Keratinocyte (primary cell): Measurements from ENCODE around the gene SLC44A5. TPM values are rescaled to one million over a fixed set of nuclear protein-coding genes. Genes with fewer than 3 reads are reported as not detected.
"Not testable (repeated sequence)": the region's sequence is repeated elsewhere in the genome, so short reads cannot be mapped to it uniquely, and the experiment has no call there.

Experiments
- DNase-seq: peaks from one replicate; pipeline ENCODE4 v3.0.0-alpha.2; 2011; ENCODE audit warnings: low read depth, missing footprints, low spot score
- FAIRE-seq: peaks from 2 replicates; lab custom pipeline; 2011; peaks lifted over from hg19 to GRCh38; lab: Jason Lieb, UNC
- H2AFZ ChIP-seq: 2 replicates; pipeline ENCODE4 v1.6.0; 2012; ENCODE audit warnings: low read length, control low read depth, inconsistent platforms; ENCODE audit not compliant: control insufficient read depth
- H3K27ac ChIP-seq: 2 replicates; pipeline ENCODE4 v1.5.1; 2011; ENCODE audit warnings: low read length; ENCODE audit not compliant: control insufficient read depth, insufficient read depth
- H3K27me3 ChIP-seq: 3 replicates; pipeline ENCODE4 v1.6.0; 2011; ENCODE audit warnings: low read length; ENCODE audit not compliant: control insufficient read depth, insufficient read depth; ENCODE audit errors: extremely low read depth
- H3K36me3 ChIP-seq, 2 experiments: 2 replicates in 1 of 2; 3 replicates in 1 of 2; pipeline ENCODE4 v1.5.1; 2011; ENCODE audit warnings: low read length in 2 of 2, mild to moderate bottlenecking in 1 of 2; ENCODE audit not compliant: control insufficient read depth in 2 of 2, insufficient read depth in 2 of 2; ENCODE audit errors: extremely low read depth in 1 of 2
- H3K4me1 ChIP-seq: 3 replicates; pipeline ENCODE4 v1.5.1; 2011; ENCODE audit warnings: low read length; ENCODE audit not compliant: control insufficient read depth, insufficient read depth; ENCODE audit errors: extremely low read depth
- H3K4me2 ChIP-seq: 3 replicates; pipeline ENCODE4 v1.6.0; 2011; ENCODE audit warnings: low read depth, low read length; ENCODE audit not compliant: control insufficient read depth, insufficient read depth; ENCODE audit errors: extremely low read depth
- H3K4me3 ChIP-seq, 3 experiments: fragments of 200-600 bp in 1 of 3; sonication (generic) in 1 of 3; 2 replicates in 2 of 3; 3 replicates in 1 of 3; pipeline ENCODE4 v1.5.1; 2011 to 2016; ENCODE audit warnings: low read length in 3 of 3, mild to moderate bottlenecking in 3 of 3, control low read depth in 2 of 3, inconsistent platforms in 1 of 3, low read depth in 1 of 3, mixed read lengths in 1 of 3, mixed run types in 1 of 3, moderate library complexity in 1 of 3; ENCODE audit not compliant: control insufficient read depth in 2 of 3, insufficient read depth in 2 of 3; ENCODE audit errors: extremely low read depth in 1 of 3
- H3K79me2 ChIP-seq: 2 replicates; pipeline ENCODE4 v1.6.0; 2012; ENCODE audit warnings: low read length; ENCODE audit not compliant: control insufficient read depth, insufficient read depth
- H3K9ac ChIP-seq: 3 replicates; pipeline ENCODE4 v1.6.0; 2011; ENCODE audit warnings: low read length; ENCODE audit not compliant: control insufficient read depth, insufficient read depth; ENCODE audit errors: extremely low read depth
- H3K9me1 ChIP-seq: 3 replicates; pipeline ENCODE4 v1.6.0; 2011; ENCODE audit warnings: low read length; ENCODE audit not compliant: control insufficient read depth, insufficient read depth; ENCODE audit errors: extremely low read depth
- H3K9me3 ChIP-seq: 2 replicates; pipeline ENCODE4 v1.5.1; 2012; ENCODE audit warnings: low read depth, low read length; ENCODE audit not compliant: control insufficient read depth
- H4K20me1 ChIP-seq: 3 replicates; pipeline ENCODE4 v1.6.0; 2011; ENCODE audit warnings: low read length; ENCODE audit not compliant: control insufficient read depth, insufficient read depth; ENCODE audit errors: extremely low read depth
- CTCF ChIP-seq, 3 experiments: IDR thresholded peaks in 1 of 3; conservative IDR thresholded peaks in 1 of 3; optimal IDR thresholded peaks in 1 of 3; 2 replicates in 2 of 3; 3 replicates in 1 of 3; pipeline versions ENCODE3 to v1.5.1; 2011; ENCODE audit warnings: low read length in 3 of 3, mild to moderate bottlenecking in 3 of 3, moderate library complexity in 2 of 3, control low read depth in 1 of 3, inconsistent platforms in 1 of 3; ENCODE audit not compliant: insufficient read depth in 2 of 3; ENCODE audit errors: extremely low read depth in 1 of 3
- EZH2 ChIP-seq: IDR thresholded peaks from one replicate; pipeline ENCODE4 v1.6.1; 2012; ENCODE audit warnings: inconsistent platforms, mild to moderate bottlenecking, low read length, moderate library complexity
- dilution Hi-C: fragments of 300-500 bp; cut with MboI; formaldehyde crosslinking; loops from one replicate; pipeline ENCODE4 v1.7.0; 2020; ENCODE audit warnings: low sequenced_read_pairs; ENCODE audit not compliant: extremely low pct_ligation_motif_present
- polyA plus RNA-seq, 5 experiments: library from polyadenylated mRNA; depleted of rRNA in 3 of 5; stranded (reverse) in 3 of 5; stranded (forward) in 1 of 5; unstranded in 1 of 5; fragments of >200 nt; gene quantifications; 1 replicate in 1 of 5; 2 replicates in 3 of 5; 3 replicates in 1 of 5; pipeline versions ENCODE4 v1.2.1 to v1.2.3, GENCODE V29; 2011 to 2012; ENCODE audit warnings: missing spikeins in 2 of 5, low read depth in 1 of 5, low replicate concordance in 1 of 5

SLC44A5 gene
- polyA plus RNA-seq, 1 donor (not counting 4 experiments of a cell fraction or from before 2014, with no cell fraction given), result 0.72 TPM

- Histone ChIP-seq H3K36me3 (no peaks in the 10 kb centered on the region), H3K9ac (no peak overlapping the region), H3K27me3 (no peaks in the 10 kb centered on the region), H3K9me3 (no peaks in the 10 kb centered on the region), H3K27ac (no peak overlapping the region), H3K4me3 (no peak overlapping the region), H3K4me2 (no peak overlapping the region), H4K20me1 (no peaks in the 10 kb centered on the region), H3K79me2 (no peaks in the 10 kb centered on the region), H2AFZ (no peak overlapping the region), H3K4me1 (no peaks in the 10 kb centered on the region), H3K9me1 (no peaks in the 10 kb centered on the region)
- FAIRE-seq (no peak), DNase-seq (no peak)
- dilution Hi-C loops, result loop anchor here (25.0 kb wide), 1 partner anchor 411 kb away; no protein-coding TSS in a partner anchor
- no peak for TF ChIP-seq EZH2
- no peak for TF ChIP-seq CTCF (optimal IDR thresholded peaks at IDR 0.05 in 1 of 3, IDR thresholded peaks at IDR 0.05 in 1 of 3, conservative IDR thresholded peaks at IDR 0.05 in 1 of 3; ENCODE audit: extremely low read depth in 1 of 3, insufficient read depth in 2 of 3, low read length in 3 of 3)
These were observed 412.8 kb downstream of the SLC44A5 start for GRCh38 chr1:75198163-75198562.

GRCh38 chr1:75188892-75189291, 422.0 kb downstream of the SLC44A5 start:
- Histone ChIP-seq H3K9me3 (no peaks in the 10 kb centered on the region), H3K9ac (no peak overlapping the region), H2AFZ (no peak overlapping the region), H3K4me2 (no peak overlapping the region), H4K20me1 (no peaks in the 10 kb centered on the region), H3K4me1 (no peaks in the 10 kb centered on the region), H3K27ac (no peak overlapping the region), H3K36me3 (no peaks in the 10 kb centered on the region), H3K9me1 (no peaks in the 10 kb centered on the region), H3K79me2 (no peaks in the 10 kb centered on the region), H3K27me3 (no peaks in the 10 kb centered on the region), H3K4me3 (no peak overlapping the region)
- TF ChIP-seq EZH2 (no peak), CTCF (optimal IDR thresholded peaks at IDR 0.05 in 1 of 3, IDR thresholded peaks at IDR 0.05 in 1 of 3, conservative IDR thresholded peaks at IDR 0.05 in 1 of 3; ENCODE audit: extremely low read depth in 1 of 3, insufficient read depth in 2 of 3, low read length in 3 of 3) (no peak)
- FAIRE-seq, result no peak
- DNase-seq, result no peak
- dilution Hi-C loops, result loop anchor here (25.0 kb wide), 1 partner anchor 402 kb away; no protein-coding TSS in a partner anchor

GRCh38 chr1:75181214-75181955, 429.5 kb downstream of the SLC44A5 start:
- not testable (repeated sequence) for H3K36me3 ChIP-seq, FAIRE-seq

More at GRCh38 chr1:75181214-75181955, 429.5 kb downstream of the SLC44A5 start:
- H3K79me2 ChIP-seq, H3K4me2 ChIP-seq, H2AFZ ChIP-seq, H3K9me3 ChIP-seq, H3K9me1 ChIP-seq, H3K4me1 ChIP-seq, H3K9ac ChIP-seq, H3K27me3 ChIP-seq, DNase-seq, H3K4me3 ChIP-seq, H4K20me1 ChIP-seq, H3K27ac ChIP-seq: not testable (repeated sequence)
- dilution Hi-C loops, result loop anchor here (25.0 kb wide), 1 partner anchor 394 kb away; no protein-coding TSS in a partner anchor
